Measurements from ENCODE around the gene FSCN2. TPM values are rescaled to one million over a fixed set of nuclear protein-coding genes. Genes with fewer than 3 reads are reported as not detected.

Gene FSCN2
- total and polyA plus RNA-seq, 10 of the 15 experiments (the other 5 are each of a cell fraction or from before 2014, with no cell fraction given), result 0.12 to 2.1 (median 0.65) TPM; not detected in 3

DNA sequence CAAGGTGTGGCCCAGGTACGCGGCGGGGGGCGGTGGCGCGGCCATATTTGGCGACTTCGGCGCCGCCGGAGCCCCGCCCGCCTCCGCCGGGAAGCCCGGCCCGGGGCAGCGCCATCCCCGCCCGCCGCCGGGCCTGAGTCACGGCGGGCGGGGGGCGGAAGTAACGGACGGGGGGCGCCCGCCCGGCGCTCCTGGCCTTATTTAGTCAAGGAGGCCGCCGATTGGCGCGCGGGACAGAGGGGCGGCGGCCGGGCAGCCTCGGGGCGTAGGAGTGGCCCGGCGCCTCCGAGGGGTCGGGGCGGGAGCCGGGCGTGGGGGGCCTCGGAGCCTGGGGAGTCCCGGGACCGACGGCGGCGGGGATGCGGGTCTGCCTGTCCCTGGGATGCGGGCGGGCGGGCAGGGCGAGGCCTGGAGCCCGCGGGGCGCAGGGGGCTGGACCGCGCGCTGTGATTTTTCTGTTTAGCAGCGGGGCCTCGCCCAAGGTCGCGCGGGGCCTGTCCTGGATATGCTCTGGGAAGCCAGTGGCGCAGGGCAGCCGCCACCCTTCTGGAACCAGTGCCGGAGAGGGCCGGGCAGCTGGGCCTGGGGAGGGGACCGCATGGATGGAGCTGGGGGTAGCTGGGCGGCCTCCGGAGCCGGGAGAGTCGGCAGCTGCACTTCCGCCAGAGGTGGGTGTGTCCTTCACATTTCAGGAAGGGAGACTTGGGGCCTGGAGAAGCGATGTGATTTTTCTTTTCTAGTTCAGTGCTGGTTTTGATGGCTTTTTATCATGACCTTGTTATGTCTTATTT, 13.2 kb upstream of the FSCN2 start:
- intact Hi-C loops (cut with micrococcal nuclease; ENCODE audit: unreplicated experiment), result loop anchor here (5.0 to 10.0 kb wide), 2 partner anchors 87 to 260 kb away; no protein-coding TSS in a partner anchor
- TF ChIP-seq SPI1 (IDR thresholded peaks at IDR 0.05; ENCODE audit: borderline replicate concordance, insufficient read depth, low read depth, low read length) (peak; percentile 19; the same call in 1 of the 2 replicates), NR2C1 (IDR thresholded peaks at IDR 0.05) (peak; percentile 68), IKZF1 (conservative IDR thresholded peaks at IDR 0.05) (peak; percentile 64; the same call in 1 of the 2 replicates), MXI1 (IDR thresholded peaks at IDR 0.05; ENCODE audit: low read depth, low read length) (peak; percentile 66; the same call in 1 of the 2 replicates), POLR2A (IDR thresholded peaks at IDR 0.05; ENCODE audit: low read depth, low read length) (peak; percentile 36), CBX3 (IDR thresholded peaks at IDR 0.05; ENCODE audit: borderline replicate concordance, low read depth) (no peak), YY1 (IDR thresholded peaks at IDR 0.05; ENCODE audit: low read depth, low read length) (peak; percentile 89), GATAD2B (conservative IDR thresholded peaks at IDR 0.05; ENCODE audit: low read depth) (no peak; the same call in 1 of the 2 replicates), POU2F2 (IDR thresholded peaks at IDR 0.05; ENCODE audit: borderline replicate concordance, low read depth, low read length) (0 out of 3 replicates have a peak, but pooled peaks have one; percentile 20), RCOR1 (conservative IDR thresholded peaks at IDR 0.05; ENCODE audit: low read depth, low read length) (no peak), SREBF2 (IDR thresholded peaks at IDR 0.05; ENCODE audit: low read length) (no peak), ATF7 (IDR thresholded peaks at IDR 0.05; ENCODE audit: low read depth) (no peak), EED (IDR thresholded peaks at IDR 0.05; ENCODE audit: low read depth) (peak; percentile 61), SMAD5 (IDR thresholded peaks at IDR 0.05; ENCODE audit: low read depth) (peak; percentile 45; the same call in 1 of the 2 replicates)
- TF ChIP-seq, protein P1, sequence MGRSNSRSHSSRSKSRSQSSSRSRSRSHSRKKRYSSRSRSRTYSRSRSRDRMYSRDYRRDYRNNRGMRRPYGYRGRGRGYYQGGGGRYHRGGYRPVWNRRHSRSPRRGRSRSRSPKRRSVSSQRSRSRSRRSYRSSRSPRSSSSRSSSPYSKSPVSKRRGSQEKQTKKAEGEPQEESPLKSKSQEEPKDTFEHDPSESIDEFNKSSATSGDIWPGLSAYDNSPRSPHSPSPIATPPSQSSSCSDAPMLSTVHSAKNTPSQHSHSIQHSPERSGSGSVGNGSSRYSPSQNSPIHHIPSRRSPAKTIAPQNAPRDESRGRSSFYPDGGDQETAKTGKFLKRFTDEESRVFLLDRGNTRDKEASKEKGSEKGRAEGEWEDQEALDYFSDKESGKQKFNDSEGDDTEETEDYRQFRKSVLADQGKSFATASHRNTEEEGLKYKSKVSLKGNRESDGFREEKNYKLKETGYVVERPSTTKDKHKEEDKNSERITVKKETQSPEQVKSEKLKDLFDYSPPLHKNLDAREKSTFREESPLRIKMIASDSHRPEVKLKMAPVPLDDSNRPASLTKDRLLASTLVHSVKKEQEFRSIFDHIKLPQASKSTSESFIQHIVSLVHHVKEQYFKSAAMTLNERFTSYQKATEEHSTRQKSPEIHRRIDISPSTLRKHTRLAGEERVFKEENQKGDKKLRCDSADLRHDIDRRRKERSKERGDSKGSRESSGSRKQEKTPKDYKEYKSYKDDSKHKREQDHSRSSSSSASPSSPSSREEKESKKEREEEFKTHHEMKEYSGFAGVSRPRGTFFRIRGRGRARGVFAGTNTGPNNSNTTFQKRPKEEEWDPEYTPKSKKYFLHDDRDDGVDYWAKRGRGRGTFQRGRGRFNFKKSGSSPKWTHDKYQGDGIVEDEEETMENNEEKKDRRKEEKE (IDR thresholded peaks at IDR 0.05), result no peak
- TF ChIP-seq, protein P2, sequence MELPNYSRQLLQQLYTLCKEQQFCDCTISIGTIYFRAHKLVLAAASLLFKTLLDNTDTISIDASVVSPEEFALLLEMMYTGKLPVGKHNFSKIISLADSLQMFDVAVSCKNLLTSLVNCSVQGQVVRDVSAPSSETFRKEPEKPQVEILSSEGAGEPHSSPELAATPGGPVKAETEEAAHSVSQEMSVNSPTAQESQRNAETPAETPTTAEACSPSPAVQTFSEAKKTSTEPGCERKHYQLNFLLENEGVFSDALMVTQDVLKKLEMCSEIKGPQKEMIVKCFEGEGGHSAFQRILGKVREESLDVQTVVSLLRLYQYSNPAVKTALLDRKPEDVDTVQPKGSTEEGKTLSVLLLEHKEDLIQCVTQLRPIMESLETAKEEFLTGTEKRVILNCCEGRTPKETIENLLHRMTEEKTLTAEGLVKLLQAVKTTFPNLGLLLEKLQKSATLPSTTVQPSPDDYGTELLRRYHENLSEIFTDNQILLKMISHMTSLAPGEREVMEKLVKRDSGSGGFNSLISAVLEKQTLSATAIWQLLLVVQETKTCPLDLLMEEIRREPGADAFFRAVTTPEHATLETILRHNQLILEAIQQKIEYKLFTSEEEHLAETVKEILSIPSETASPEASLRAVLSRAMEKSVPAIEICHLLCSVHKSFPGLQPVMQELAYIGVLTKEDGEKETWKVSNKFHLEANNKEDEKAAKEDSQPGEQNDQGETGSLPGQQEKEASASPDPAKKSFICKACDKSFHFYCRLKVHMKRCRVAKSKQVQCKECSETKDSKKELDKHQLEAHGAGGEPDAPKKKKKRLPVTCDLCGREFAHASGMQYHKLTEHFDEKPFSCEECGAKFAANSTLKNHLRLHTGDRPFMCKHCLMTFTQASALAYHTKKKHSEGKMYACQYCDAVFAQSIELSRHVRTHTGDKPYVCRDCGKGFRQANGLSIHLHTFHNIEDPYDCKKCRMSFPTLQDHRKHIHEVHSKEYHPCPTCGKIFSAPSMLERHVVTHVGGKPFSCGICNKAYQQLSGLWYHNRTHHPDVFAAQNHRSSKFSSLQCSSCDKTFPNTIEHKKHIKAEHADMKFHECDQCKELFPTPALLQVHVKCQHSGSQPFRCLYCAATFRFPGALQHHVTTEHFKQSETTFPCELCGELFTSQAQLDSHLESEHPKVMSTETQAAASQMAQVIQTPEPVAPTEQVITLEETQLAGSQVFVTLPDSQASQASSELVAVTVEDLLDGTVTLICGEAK (IDR thresholded peaks at IDR 0.05; ENCODE audit: borderline replicate concordance), result 0 out of 2 replicates have a peak, but pooled peaks have one; percentile 22

More for the DNA sequence above, 13.2 kb upstream of the FSCN2 start:
- peak; percentile 14 for ATAC-seq
- H3K4me3 ChIP-seq, result peak overlapping the region; percentile 87
- POLR2A ChIA-PET, result interaction anchor here (1.7 to 2.1 kb wide), 4 partner anchors 37 to 83 kb away, joined by 6 to 11 read pairs (median 8); partner anchors contain the start of gene FAAP100
- H3K27ac ChIP-seq (ENCODE audit: control insufficient read depth, insufficient read depth), result peak overlapping the region; percentile 100
- DNase-seq (ENCODE audit: low read depth, low spot score), result no peak
- H3K9ac ChIP-seq (ENCODE audit: control insufficient read depth, insufficient read depth, low read length), result peak overlapping the region; percentile 87
- peaks cover 27% of the 10 kb centered on the region for H3K4me1 ChIP-seq (ENCODE audit: control insufficient read depth, insufficient read depth, low read length)
- H3K4me2 ChIP-seq (ENCODE audit: control insufficient read depth, insufficient read depth), result peak overlapping the region; percentile 100
- no peak for FAIRE-seq
- H2AFZ ChIP-seq (ENCODE audit: control insufficient read depth, low read depth, low read length), result no peak overlapping the region; the same call in 1 of the 2 replicates
- WGBS (ENCODE audit: insufficient coverage, insufficient replicate concordance, low lambda C conversion rate, missing lambda C conversion rate), result 1% methylated on average over 21 of the region's 82 CpGs
- H3K27me3 ChIP-seq (replicated peaks in 1 of 2; ENCODE audit: control insufficient read depth in 2 of 2, insufficient read depth in 2 of 2, low read length in 1 of 2), result no peaks in the 10 kb centered on the region
- H3K36me3 ChIP-seq (ENCODE audit: control insufficient read depth in 2 of 2, insufficient read depth in 2 of 2, low read length in 1 of 2), result peaks cover 16 to 18% of the 10 kb centered on the region in 2 experiments
- BruUV-seq (replicated peaks), result TSS peak; percentile 75
- SMC1A ChIA-PET (ENCODE audit: uncharacterized antibody, unreplicated experiment), result no interaction called here
- peaks cover 7% of the 10 kb centered on the region for H4K20me1 ChIP-seq (ENCODE audit: control insufficient read depth, insufficient read depth)
- in situ Hi-C loops (cut with MboI), result no loop called here
- H3K79me2 ChIP-seq (ENCODE audit: control insufficient read depth, insufficient read depth, low read length), result peaks cover 89% of the 10 kb centered on the region
- RAD21 ChIA-PET (ENCODE audit: unreplicated experiment), result interaction anchor here (0.8 to 7.6 kb wide), 3 partner anchors 23 to 292 kb away, joined by 3 to 44 read pairs (median 3); partner anchors contain the start of gene CEP131
- CTCF ChIA-PET, result interaction anchor here (0.7 to 5.5 kb wide), 2 partner anchors 86 to 197 kb away, joined by 3 to 47 read pairs; no protein-coding TSS in a partner anchor
- H3K9me3 ChIP-seq (replicated peaks; ENCODE audit: control insufficient read depth, insufficient read depth, low read length), result no peaks in the 10 kb centered on the region; the same call in 2 of the 3 replicates

All from GM12878 (cell line).